Osteocyte (in vitro differentiated cells): ENCODE measurements around the gene TEDC2. TPM values are rescaled to one million over a fixed set of nuclear protein-coding genes. Genes with fewer than 3 reads are reported as not detected.

Experiments
- DNase-seq: peaks from one replicate; pipeline ENCODE4 v3.0.0; 2021; ENCODE audit warnings: mixed read lengths; ENCODE audit not compliant: unreplicated experiment; ENCODE audit errors: extremely low spot score
- H3K27ac Mint-ChIP-seq: one replicate; pipeline ENCODE4 v1.8.0; 2021; ENCODE audit warnings: mild to moderate bottlenecking, mixed read lengths; ENCODE audit not compliant: unreplicated experiment
- H3K27me3 Mint-ChIP-seq: one replicate; pipeline ENCODE4 v1.8.0; 2021; ENCODE audit warnings: mixed read lengths; ENCODE audit not compliant: unreplicated experiment
- H3K36me3 Mint-ChIP-seq: one replicate; pipeline ENCODE4 v1.8.0; 2021; ENCODE audit warnings: mixed read lengths; ENCODE audit not compliant: unreplicated experiment
- H3K4me1 Mint-ChIP-seq: one replicate; pipeline ENCODE4 v1.8.0; 2021; ENCODE audit warnings: mixed read lengths; ENCODE audit not compliant: unreplicated experiment
- H3K4me3 Mint-ChIP-seq: one replicate; pipeline ENCODE4 v1.8.0; 2021; ENCODE audit warnings: mild to moderate bottlenecking, moderate library complexity, mixed read lengths; ENCODE audit not compliant: unreplicated experiment
- H3K9me3 Mint-ChIP-seq: one replicate; pipeline ENCODE4 v1.8.0; 2021; ENCODE audit warnings: mixed read lengths; ENCODE audit not compliant: unreplicated experiment
- total RNA-seq: library from RNA; stranded (reverse); gene quantifications from 2 replicates; pipeline ENCODE4 v1.2.1, GENCODE V29; 2021
- TF ChIP-seq, protein P1 (sequence below): fragments of 200-600 bp; sonication (generic); IDR thresholded peaks from 2 replicates; pipeline ENCODE4 v1.5.0; 2021; ENCODE audit warnings: antibody characterized with exemption, mild to moderate bottlenecking, moderate library complexity

The TEDC2 gene
- total RNA-seq, 1 donor from 2014 or later, result 4.4 TPM

DNA sequence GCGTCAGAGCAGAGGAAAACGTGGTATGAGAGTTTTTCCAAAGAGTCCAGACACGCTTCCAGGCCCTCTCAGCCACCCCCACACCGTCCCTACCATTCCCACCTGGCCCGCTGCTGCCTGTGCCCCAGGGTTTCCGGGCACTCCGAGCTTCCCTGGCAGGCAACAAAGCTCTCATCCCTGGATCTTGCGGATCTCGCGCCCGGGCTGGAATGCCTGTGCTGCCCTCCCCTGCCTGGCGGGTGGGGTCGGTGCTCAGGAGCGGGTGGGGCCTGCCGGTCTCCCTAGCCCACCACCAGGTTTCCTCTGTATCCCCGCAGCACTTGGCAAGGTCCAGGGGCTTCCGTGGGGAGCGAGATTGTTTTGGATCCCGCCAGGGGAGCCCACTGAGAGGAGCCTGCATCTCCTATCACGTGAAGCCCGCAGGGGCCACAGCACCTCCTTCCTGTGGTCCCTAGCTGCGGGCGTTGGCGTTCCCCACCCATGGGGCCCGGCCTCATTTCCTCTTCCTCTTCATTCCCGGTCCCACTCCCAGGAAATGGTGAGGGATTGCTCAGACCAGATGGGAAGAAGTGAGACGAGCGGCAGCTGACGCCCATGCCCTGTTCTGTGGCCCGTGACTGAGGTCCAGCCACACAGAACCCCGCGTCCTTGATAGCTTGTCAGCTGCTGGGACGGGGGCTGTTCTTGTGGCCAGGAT, 26.1 kb downstream of the TEDC2 start:
- no peak overlapping the region for H3K4me3 Mint-ChIP-seq
- TF ChIP-seq, protein P1, sequence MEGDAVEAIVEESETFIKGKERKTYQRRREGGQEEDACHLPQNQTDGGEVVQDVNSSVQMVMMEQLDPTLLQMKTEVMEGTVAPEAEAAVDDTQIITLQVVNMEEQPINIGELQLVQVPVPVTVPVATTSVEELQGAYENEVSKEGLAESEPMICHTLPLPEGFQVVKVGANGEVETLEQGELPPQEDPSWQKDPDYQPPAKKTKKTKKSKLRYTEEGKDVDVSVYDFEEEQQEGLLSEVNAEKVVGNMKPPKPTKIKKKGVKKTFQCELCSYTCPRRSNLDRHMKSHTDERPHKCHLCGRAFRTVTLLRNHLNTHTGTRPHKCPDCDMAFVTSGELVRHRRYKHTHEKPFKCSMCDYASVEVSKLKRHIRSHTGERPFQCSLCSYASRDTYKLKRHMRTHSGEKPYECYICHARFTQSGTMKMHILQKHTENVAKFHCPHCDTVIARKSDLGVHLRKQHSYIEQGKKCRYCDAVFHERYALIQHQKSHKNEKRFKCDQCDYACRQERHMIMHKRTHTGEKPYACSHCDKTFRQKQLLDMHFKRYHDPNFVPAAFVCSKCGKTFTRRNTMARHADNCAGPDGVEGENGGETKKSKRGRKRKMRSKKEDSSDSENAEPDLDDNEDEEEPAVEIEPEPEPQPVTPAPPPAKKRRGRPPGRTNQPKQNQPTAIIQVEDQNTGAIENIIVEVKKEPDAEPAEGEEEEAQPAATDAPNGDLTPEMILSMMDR, result no peak
- no peaks in the 10 kb centered on the region for H3K9me3 Mint-ChIP-seq
- H3K4me1 Mint-ChIP-seq, result peaks cover 23% of the 10 kb centered on the region
- H3K36me3 Mint-ChIP-seq, result no peaks in the 10 kb centered on the region
- no peak overlapping the region for H3K27ac Mint-ChIP-seq
- DNase-seq, result no peak
- H3K27me3 Mint-ChIP-seq, result no peaks in the 10 kb centered on the region

DNA sequence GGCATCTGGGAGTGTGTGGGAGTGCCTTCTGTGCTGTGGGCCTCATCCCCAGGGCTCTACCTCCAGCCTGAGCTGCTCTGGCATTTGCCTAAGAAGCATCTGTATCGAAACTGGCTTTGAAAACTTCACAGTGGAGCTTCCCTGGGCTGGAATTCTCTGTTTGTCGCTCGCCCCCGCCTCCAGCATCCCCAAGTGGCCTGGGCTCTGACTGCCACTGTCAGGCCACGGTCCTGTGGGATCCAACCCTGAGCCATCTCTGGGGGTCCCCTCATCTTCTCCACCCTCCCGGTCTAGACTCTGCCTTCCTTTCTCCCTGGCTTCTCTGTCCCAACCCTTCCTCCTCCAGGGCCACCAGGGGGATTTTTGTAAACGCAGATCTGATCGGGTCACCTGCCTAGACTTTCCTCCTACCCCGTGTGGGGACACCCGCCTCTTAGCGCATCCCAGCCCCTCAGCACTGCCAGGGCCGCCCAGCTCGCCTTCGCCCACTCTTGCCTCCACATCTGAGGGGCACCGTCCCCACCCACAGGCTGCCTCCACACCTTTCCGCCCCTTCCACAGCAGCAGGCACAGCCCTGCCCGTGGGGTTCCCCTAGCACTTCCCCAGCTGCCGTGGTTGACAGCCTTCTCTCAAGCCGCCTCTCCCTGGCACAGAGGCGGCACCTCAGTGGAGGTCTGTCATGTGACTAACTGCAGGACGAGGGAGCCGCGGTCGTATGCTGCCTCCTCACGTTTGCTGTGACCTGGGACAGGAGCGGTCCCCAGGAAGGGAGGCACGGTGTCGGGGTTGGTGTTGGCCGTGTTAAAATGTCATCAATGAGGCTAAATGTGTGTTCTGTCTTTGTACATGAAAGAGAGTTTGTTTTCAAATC, 27.0 kb downstream of the TEDC2 start:
- no peak for DNase-seq
- H3K4me3 Mint-ChIP-seq, result no peak overlapping the region

DNA sequence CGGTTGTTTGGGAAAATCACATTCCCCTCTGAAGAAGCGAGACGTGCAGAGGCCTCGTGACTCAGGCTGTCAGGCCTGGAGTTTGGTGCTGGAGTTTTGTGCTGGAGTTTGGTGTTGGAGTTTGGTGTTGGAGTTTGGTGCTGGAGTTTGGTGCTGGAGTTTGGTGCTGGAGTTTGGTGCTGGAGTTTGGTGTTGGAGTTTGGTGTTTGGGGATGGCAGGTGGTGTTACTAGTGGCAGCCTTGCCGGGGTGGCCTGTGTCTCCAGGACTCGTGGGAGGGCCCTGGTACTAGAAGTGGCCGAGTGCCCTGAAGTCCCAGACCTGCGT, 27.6 kb downstream of the TEDC2 start:
- Mint-ChIP-seq H3K36me3 (no peaks in the 10 kb centered on the region), H3K4me1 (peaks cover 20% of the 10 kb centered on the region), H3K9me3 (no peaks in the 10 kb centered on the region), H3K4me3 (no peak overlapping the region), H3K27me3 (no peaks in the 10 kb centered on the region), H3K27ac (peak overlapping the region; percentile 48)
- no peak for DNase-seq
- TF ChIP-seq, protein P1, result no peak

More for the DNA sequence above, 27.0 kb downstream of the TEDC2 start:
- Mint-ChIP-seq H3K9me3 (no peaks in the 10 kb centered on the region), H3K36me3 (no peaks in the 10 kb centered on the region), H3K4me1 (peaks cover 23% of the 10 kb centered on the region), H3K27me3 (no peaks in the 10 kb centered on the region), H3K27ac (peak overlapping the region; percentile 48)
- TF ChIP-seq, protein P1, result no peak

DNA sequence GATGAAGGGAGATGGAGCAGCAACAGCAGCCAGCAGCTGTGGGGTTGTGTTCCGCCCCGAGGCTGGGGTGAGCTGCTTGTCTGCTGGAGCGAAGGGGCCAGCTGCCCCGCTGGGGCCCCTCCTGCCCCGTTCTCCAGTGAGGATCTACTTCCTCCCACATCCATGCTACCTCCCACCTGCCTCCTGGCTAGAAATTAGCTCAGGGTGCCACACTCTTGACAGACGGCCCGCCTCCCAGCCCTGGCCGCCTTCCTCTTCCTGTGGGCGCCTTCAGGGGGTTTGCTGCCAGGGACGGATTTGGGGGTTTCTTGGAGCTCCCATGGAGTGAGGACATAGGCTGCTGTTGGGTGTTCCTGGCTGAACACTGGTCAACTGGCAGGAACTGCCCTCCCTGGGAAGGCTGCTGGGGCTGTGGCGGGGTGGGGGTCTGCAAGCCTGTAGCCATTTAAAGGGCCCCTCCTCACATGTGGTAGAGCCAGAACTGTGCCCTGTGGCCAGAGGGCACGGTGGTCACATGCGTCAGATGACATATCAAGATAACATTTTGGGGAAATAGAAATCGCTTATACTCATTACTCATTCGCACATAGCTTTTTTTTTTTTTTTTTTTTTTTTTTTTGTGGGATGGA, 28.1 kb downstream of the TEDC2 start:
- TF ChIP-seq, protein P1, result no peak
- DNase-seq, result no peak
- no peaks in the 10 kb centered on the region for H3K36me3 Mint-ChIP-seq
- peaks cover 15% of the 10 kb centered on the region for H3K4me1 Mint-ChIP-seq
- H3K9me3 Mint-ChIP-seq, result no peaks in the 10 kb centered on the region
- no peaks in the 10 kb centered on the region for H3K27me3 Mint-ChIP-seq
- H3K4me3 Mint-ChIP-seq, result no peak overlapping the region
- H3K27ac Mint-ChIP-seq, result no peak overlapping the region

DNA sequence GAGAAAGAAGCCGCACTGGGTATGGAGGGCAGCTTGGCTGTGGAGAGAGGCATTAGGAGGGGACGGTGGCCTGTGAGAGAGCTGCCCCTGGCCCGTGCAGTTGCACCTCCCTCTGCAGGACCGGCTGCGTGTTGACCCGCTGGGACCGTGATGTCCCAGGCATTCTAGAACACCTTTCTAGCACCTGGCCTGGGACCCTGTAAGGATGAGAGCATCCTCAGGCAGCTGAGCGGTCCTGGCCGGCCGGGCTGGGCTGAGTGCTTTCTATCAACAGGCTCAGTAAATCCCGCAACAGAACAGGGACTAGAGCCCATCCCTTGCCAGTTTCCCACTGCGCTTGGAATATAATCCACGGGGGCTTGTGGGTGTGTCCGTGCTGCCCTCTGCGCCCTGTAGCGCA, 29.7 kb downstream of the TEDC2 start:
- no peak overlapping the region for H3K27ac Mint-ChIP-seq

More for the DNA sequence above, 29.7 kb downstream of the TEDC2 start:
- Mint-ChIP-seq H3K27me3 (no peaks in the 10 kb centered on the region), H3K4me3 (no peak overlapping the region), H3K9me3 (no peaks in the 10 kb centered on the region), H3K4me1 (peaks cover 11% of the 10 kb centered on the region), H3K36me3 (no peaks in the 10 kb centered on the region)
- no peak for DNase-seq
- TF ChIP-seq, protein P1, result no peak
